GM21825 (cell line): ENCODE measurements around the gene OR10R2.

Source experiments
- ATAC-seq: cut with Tn5 transposase; IDR thresholded peaks from one replicate; pipeline ENCODE4 v1.9.1; 2021; ENCODE audit warnings: mild to moderate bottlenecking, moderate library complexity; ENCODE audit not compliant: unreplicated experiment

The OR10R2 gene

GRCh38 chr1:158521666-158522058 lies 49.6 kb downstream of the OR10R2 start:
- no peak for ATAC-seq

- ATAC-seq: no peak
Measured at GRCh38 chr1:158527190-158527815, 55.3 kb downstream of the OR10R2 start.
